GM12864 (cell line): ENCODE results near the gene KLK15.

Source experiments
- DNase-seq: peaks from one replicate; pipeline ENCODE4 v3.0.0-alpha.2; 2011; ENCODE audit warnings: low read depth
- H3K4me3 ChIP-seq: 2 replicates; pipeline ENCODE4 v1.5.1; 2011; ENCODE audit warnings: mild to moderate bottlenecking, low read depth, low read length, control low read depth
- CTCF ChIP-seq: IDR thresholded peaks from 2 replicates; pipeline ENCODE4 v1.5.1; 2011; ENCODE audit warnings: low read depth, mild to moderate bottlenecking, moderate library complexity, low read length, control low read depth, inconsistent platforms; ENCODE audit errors: missing control alignments

The KLK15 gene

GRCh38 chr19:50821622-50822021 lies 11.8 kb downstream of the KLK15 start:
- no peak overlapping the region for H3K4me3 ChIP-seq
- TF ChIP-seq CTCF: no peak
- DNase-seq: no peak

DNA sequence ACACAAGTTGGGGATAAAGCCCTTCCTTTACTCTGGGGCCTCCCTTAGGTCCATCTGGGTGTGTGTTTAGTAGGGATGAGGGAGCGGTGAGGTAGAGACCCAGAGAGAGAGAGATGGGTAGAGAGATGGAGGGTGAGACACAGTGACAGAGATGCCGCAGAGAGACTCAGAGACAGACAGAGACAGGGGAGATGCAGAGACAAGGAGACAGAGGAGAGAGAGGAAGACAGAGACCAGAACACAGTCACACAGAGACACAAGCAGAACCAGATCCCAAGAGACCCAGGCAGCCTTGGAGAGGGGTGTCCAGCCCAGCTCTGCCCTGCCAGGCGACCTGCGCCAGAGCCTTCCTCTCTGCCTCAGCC lies 12.1 kb downstream of the KLK15 start:
- H3K4me3 ChIP-seq: no peak overlapping the region
- DNase-seq: no peak
- TF ChIP-seq CTCF: no peak

- peak overlapping the region; percentile 60 for H3K4me3 ChIP-seq
- no peak for TF ChIP-seq CTCF
- no peak for DNase-seq
These were observed 12.7 kb downstream of the KLK15 start for GRCh38 chr19:50820549-50821247.

DNA sequence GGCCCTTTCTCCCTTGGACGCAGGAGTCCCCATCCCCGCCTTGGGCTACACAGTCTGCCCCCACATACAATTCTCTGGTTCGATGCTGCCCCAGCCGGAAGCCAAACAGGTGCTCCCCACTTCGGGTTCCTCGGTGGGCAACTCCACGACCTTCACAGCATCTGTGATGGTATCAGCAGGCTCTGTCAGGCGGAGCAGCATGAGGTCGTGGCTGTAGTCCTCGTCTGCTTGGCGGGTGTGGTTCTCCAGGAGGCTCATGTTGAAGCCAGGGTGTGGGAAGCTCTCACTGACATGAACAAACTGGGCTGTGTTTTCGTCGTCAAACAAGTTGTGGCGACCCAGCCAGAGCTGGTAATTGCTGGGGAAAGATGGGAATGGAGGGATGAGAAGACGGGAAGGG lies 13.3 kb downstream of the KLK15 start:
- DNase-seq: no peak
- peak overlapping the region; percentile 60 for H3K4me3 ChIP-seq

GRCh38 chr19:50819636-50820035 lies 13.7 kb downstream of the KLK15 start:
- H3K4me3 ChIP-seq: peak overlapping the region; percentile 60

More for the DNA sequence above, 13.3 kb downstream of the KLK15 start:
- no peak for TF ChIP-seq CTCF

DNA sequence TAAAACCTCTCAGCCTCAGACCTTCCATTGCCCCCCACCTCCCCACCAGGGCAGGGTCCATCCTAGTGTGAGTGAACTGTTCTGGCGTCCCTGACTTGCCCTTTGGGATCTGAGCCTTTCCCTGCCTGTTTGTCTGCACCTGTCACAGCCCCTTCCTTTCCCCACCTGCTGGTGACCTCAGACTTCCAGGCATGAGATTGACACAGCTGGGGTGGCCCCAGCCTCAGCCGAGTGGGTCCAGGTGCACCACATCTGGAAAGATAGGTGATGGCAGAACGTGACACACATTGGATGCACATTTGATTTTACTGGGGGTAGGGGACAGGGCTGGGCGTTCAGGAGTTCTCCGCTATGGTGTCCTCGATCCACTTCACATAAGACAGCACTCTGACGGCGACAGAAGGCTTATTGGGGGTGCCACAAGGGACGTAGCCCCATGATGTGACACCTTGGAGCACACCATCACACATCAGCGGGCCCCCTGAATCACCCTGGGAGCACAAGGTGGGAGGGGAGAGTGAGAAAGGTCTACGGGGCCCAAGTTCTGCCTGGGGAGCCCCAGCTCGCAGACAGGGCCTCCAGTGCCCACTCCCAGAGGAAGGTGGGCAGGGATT lies 14.4 kb downstream of the KLK15 start:
- peak overlapping the region; percentile 60 for H3K4me3 ChIP-seq
- DNase-seq: no peak
- no peak for TF ChIP-seq CTCF

More at GRCh38 chr19:50819636-50820035, 13.7 kb downstream of the KLK15 start:
- no peak for TF ChIP-seq CTCF
- no peak for DNase-seq
